ENCODE data around the gene SMIM9.

SMIM9 gene

GRCh38 chrX:154813801-154814200 lies 20.7 kb downstream of the SMIM9 start:
- TF ChIP-seq CTCF (conservative IDR thresholded peaks at IDR 0.05; ENCODE audit: low read length): no peak

GRCh38 chrX:154812341-154813101 lies 21.9 kb downstream of the SMIM9 start:
- no peak overlapping the region for H3K4me3 ChIP-seq (ENCODE audit: low read length)
- DNase-seq (ENCODE audit: low read depth): no peak
- TF ChIP-seq CTCF (conservative IDR thresholded peaks at IDR 0.05; ENCODE audit: low read length): no peak

More at GRCh38 chrX:154813801-154814200, 20.7 kb downstream of the SMIM9 start:
- DNase-seq (ENCODE audit: low read depth): no peak
- H3K4me3 ChIP-seq (ENCODE audit: low read length): no peak overlapping the region

- TF ChIP-seq CTCF (conservative IDR thresholded peaks at IDR 0.05; ENCODE audit: low read length): no peak
- H3K4me3 ChIP-seq (ENCODE audit: low read length): no peak overlapping the region
- DNase-seq (ENCODE audit: low read depth): peak; percentile 20
Observed at GRCh38 chrX:154809939-154810665, 24.4 kb downstream of the SMIM9 start.

- no peak for DNase-seq (ENCODE audit: low read depth)
- TF ChIP-seq CTCF (conservative IDR thresholded peaks at IDR 0.05; ENCODE audit: low read length): no peak
- H3K4me3 ChIP-seq (ENCODE audit: low read length): no peak overlapping the region
Observed at GRCh38 chrX:154806837-154807501, 27.5 kb downstream of the SMIM9 start.

GRCh38 chrX:154805696-154806091 lies 28.8 kb downstream of the SMIM9 start:
- H3K4me3 ChIP-seq (ENCODE audit: low read length): peak overlapping the region; percentile 60
- peak; percentile 55 for DNase-seq (ENCODE audit: low read depth)
- TF ChIP-seq CTCF (conservative IDR thresholded peaks at IDR 0.05; ENCODE audit: low read length): no peak

- DNase-seq (ENCODE audit: low read depth): peak; percentile 60
- TF ChIP-seq CTCF (conservative IDR thresholded peaks at IDR 0.05; ENCODE audit: low read length): no peak
- peak within 1 kb of the TSS; percentile 72 for H3K4me3 ChIP-seq (ENCODE audit: low read length)
Observed at GRCh38 chrX:154804957-154805695, 29.3 kb downstream of the SMIM9 start, which contains the start of gene MPP1. MPP1 (minus strand) TSS chrX:154805485; CDS start chrX:154805373, 112 bp downstream.
